Measurements from ENCODE around the gene TRPM2. TPM values are rescaled to one million over a fixed set of nuclear protein-coding genes. Genes with fewer than 3 reads are reported as not detected.

The TRPM2 gene
- total RNA-seq, 1 experiment from 2014 or later: 28.1 TPM

- TF ChIP-seq RAD21 (IDR thresholded peaks at IDR 0.05; ENCODE audit: low read depth) (no peak), EGR1 (IDR thresholded peaks at IDR 0.05; ENCODE audit: low read depth) (no peak), ZNF274 (IDR thresholded peaks at IDR 0.05; ENCODE audit: low read depth, low read length) (no peak), EZH2phosphoT487 (IDR thresholded peaks at IDR 0.05; ENCODE audit: borderline replicate concordance) (no peak), SRF (IDR thresholded peaks at IDR 0.05; ENCODE audit: low read depth) (no peak), EZH2 (IDR thresholded peaks at IDR 0.05) (no peak), FOSL1 (IDR thresholded peaks at IDR 0.05; ENCODE audit: low read depth) (no peak), JUND (IDR thresholded peaks at IDR 0.05) (no peak), CBX3 (IDR thresholded peaks at IDR 0.05; ENCODE audit: low read depth) (no peak)
These were observed 117.9 kb downstream of the TRPM2 start (continued) for GRCh38 chr21:44471341-44471740.

DNA sequence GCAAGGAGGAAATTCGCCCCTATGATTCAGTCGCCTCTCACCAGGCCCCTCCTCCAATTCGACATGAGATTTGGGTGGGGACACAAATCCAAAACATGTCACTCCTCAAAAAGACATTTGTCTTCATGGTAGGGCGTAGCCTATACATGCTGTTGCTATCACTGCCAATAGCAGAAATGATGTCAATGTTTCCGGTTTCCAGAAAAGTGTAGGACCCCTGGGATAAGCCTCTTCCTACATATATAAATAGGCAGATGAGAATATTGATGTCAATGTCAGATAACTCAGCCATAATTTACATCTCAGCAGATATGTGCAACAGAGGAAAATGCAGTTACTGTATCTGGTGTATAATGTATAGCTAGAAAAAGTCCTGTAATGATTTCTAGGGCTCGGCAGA, 118.6 kb downstream of the TRPM2 start:
- H3K79me2 ChIP-seq (ENCODE audit: insufficient read depth, low read length): no peaks in the 10 kb centered on the region
- POLR2A ChIA-PET: no interaction called here
- no peaks in the 10 kb centered on the region for H3K9me3 ChIP-seq (ENCODE audit: control insufficient read depth in 1 of 2, insufficient read depth in 1 of 2, low read depth in 1 of 2, low read length in 2 of 2)
- H2AFZ ChIP-seq (ENCODE audit: low read depth, low read length, poor library complexity, severe bottlenecking): no peak overlapping the region
- DNase-seq (ENCODE audit: low read depth, low spot score) (no peak), ATAC-seq (no peak)
- no peaks in the 10 kb centered on the region for H4K20me1 ChIP-seq (ENCODE audit: insufficient read depth)
- no peak overlapping the region for H3K9ac ChIP-seq (ENCODE audit: low read length)
- TF ChIP-seq CEBPB (IDR thresholded peaks at IDR 0.05; ENCODE audit: low read depth) (no peak), RAD21 (IDR thresholded peaks at IDR 0.05; ENCODE audit: low read depth) (no peak), CBX3 (IDR thresholded peaks at IDR 0.05; ENCODE audit: low read depth) (no peak), ZNF274 (IDR thresholded peaks at IDR 0.05; ENCODE audit: low read depth, low read length) (no peak), POLR2AphosphoS5 (IDR thresholded peaks at IDR 0.05; ENCODE audit: low read depth, low read length) (no peak), FOSL1 (IDR thresholded peaks at IDR 0.05; ENCODE audit: low read depth) (no peak), EZH2 (IDR thresholded peaks at IDR 0.05) (no peak), YY1 (IDR thresholded peaks at IDR 0.05; ENCODE audit: extremely low read depth, insufficient replicate concordance, low read depth, low read length) (no peak), MAX (IDR thresholded peaks at IDR 0.05) (no peak), EGR1 (IDR thresholded peaks at IDR 0.05; ENCODE audit: low read depth) (no peak), ELF1 (IDR thresholded peaks at IDR 0.05; ENCODE audit: borderline replicate concordance, low read depth) (no peak), ZFX (IDR thresholded peaks at IDR 0.05) (no peak)
- TF ChIP-seq, protein P1, sequence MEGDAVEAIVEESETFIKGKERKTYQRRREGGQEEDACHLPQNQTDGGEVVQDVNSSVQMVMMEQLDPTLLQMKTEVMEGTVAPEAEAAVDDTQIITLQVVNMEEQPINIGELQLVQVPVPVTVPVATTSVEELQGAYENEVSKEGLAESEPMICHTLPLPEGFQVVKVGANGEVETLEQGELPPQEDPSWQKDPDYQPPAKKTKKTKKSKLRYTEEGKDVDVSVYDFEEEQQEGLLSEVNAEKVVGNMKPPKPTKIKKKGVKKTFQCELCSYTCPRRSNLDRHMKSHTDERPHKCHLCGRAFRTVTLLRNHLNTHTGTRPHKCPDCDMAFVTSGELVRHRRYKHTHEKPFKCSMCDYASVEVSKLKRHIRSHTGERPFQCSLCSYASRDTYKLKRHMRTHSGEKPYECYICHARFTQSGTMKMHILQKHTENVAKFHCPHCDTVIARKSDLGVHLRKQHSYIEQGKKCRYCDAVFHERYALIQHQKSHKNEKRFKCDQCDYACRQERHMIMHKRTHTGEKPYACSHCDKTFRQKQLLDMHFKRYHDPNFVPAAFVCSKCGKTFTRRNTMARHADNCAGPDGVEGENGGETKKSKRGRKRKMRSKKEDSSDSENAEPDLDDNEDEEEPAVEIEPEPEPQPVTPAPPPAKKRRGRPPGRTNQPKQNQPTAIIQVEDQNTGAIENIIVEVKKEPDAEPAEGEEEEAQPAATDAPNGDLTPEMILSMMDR (IDR thresholded peaks at IDR 0.05 in 2 of 3, conservative IDR thresholded peaks at IDR 0.05 in 1 of 3; ENCODE audit: borderline replicate concordance in 1 of 3, insufficient read depth in 1 of 3, low read depth in 2 of 3, low read length in 2 of 3): no peak
- TF ChIP-seq, protein P2, sequence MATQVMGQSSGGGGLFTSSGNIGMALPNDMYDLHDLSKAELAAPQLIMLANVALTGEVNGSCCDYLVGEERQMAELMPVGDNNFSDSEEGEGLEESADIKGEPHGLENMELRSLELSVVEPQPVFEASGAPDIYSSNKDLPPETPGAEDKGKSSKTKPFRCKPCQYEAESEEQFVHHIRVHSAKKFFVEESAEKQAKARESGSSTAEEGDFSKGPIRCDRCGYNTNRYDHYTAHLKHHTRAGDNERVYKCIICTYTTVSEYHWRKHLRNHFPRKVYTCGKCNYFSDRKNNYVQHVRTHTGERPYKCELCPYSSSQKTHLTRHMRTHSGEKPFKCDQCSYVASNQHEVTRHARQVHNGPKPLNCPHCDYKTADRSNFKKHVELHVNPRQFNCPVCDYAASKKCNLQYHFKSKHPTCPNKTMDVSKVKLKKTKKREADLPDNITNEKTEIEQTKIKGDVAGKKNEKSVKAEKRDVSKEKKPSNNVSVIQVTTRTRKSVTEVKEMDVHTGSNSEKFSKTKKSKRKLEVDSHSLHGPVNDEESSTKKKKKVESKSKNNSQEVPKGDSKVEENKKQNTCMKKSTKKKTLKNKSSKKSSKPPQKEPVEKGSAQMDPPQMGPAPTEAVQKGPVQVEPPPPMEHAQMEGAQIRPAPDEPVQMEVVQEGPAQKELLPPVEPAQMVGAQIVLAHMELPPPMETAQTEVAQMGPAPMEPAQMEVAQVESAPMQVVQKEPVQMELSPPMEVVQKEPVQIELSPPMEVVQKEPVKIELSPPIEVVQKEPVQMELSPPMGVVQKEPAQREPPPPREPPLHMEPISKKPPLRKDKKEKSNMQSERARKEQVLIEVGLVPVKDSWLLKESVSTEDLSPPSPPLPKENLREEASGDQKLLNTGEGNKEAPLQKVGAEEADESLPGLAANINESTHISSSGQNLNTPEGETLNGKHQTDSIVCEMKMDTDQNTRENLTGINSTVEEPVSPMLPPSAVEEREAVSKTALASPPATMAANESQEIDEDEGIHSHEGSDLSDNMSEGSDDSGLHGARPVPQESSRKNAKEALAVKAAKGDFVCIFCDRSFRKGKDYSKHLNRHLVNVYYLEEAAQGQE (IDR thresholded peaks at IDR 0.05; ENCODE audit: low read depth): no peak
- intact Hi-C loops (cut with micrococcal nuclease): no loop called here
- H3K27ac ChIP-seq (ENCODE audit: low read depth, low read length): no peak overlapping the region
- H3K36me3 ChIP-seq (ENCODE audit: control insufficient read depth in 1 of 2, insufficient read depth in 2 of 2, low read length in 2 of 2): no peaks in the 10 kb centered on the region
- no peaks in the 10 kb centered on the region for H3K27me3 ChIP-seq (ENCODE audit: insufficient read depth, low read length)
- H3K4me1 ChIP-seq (ENCODE audit: control insufficient read depth in 1 of 2, insufficient read depth in 2 of 2, low read length in 2 of 2): no peaks in the 10 kb centered on the region
- RAD21 ChIA-PET (ENCODE audit: low non-redundant PET in 1 of 2, low total read pairs in 2 of 2, uncharacterized antibody in 2 of 2, unreplicated experiment in 2 of 2): no interaction called here
- H3K4me2 ChIP-seq (ENCODE audit: low read length): no peak overlapping the region
- BruUV-seq (replicated peaks): no TSS peak
- no peaks in the 10 kb centered on the region for H3K9me2 ChIP-seq (ENCODE audit: insufficient read depth)
- CTCF ChIA-PET: no interaction called here
- H3K4me3 ChIP-seq (replicated peaks in 1 of 2; ENCODE audit: low read depth in 1 of 2, low read length in 2 of 2): no peak overlapping the region
